K562 (cell line): ENCODE data around the gene SIMC1.

Source experiments
- CREB5 ChIP-seq: fragments of 250-450 bp; sonication (Bioruptor Pico); IDR thresholded peaks from 2 replicates; pipeline ENCODE4 v1.5.0; 2020; ENCODE audit warnings: mild to moderate bottlenecking
- CTCF ChIP-seq, 3 experiments: IDR thresholded peaks in 2 of 3; conservative IDR thresholded peaks in 1 of 3; 2 replicates each; pipeline ENCODE4 v1.5.1; 2011 to 2012; ENCODE audit warnings: low read length in 3 of 3, mild to moderate bottlenecking in 3 of 3, control low read depth in 2 of 3, improper control_type of control experiment in 1 of 3, inconsistent platforms in 1 of 3, low read depth in 1 of 3, mixed read lengths in 1 of 3, moderate library complexity in 1 of 3; ENCODE audit not compliant: insufficient read depth in 2 of 3
- EGR1 ChIP-seq: fragments of 450-650 bp; conservative IDR thresholded peaks from 2 replicates; pipeline ENCODE4 v1.6.1; 2017; ENCODE audit warnings: mild to moderate bottlenecking
- SIN3A ChIP-seq, 2 experiments: fragments of 150-350 bp in 1 of 2; IDR thresholded peaks; 2 replicates each; pipeline ENCODE4 v1.6.1; 2011 to 2016; ENCODE audit warnings: borderline replicate concordance in 2 of 2, low read depth in 2 of 2, low read length in 2 of 2, mild to moderate bottlenecking in 2 of 2, moderate library complexity in 2 of 2; ENCODE audit not compliant: control insufficient read depth in 1 of 2
- ZBTB9 ChIP-seq: fragments of 450-650 bp; formaldehyde crosslinking; IDR thresholded peaks from 2 replicates; pipeline ENCODE4 v1.4.0; 2020; ENCODE audit warnings: mild to moderate bottlenecking, moderate library complexity

GRCh38 chr5:176394096-176394495 lies 155.9 kb downstream of the SIMC1 start:
- no peak for TF ChIP-seq CREB5 (CRISPR knock-in tag)
- no peak for TF ChIP-seq ZBTB9 (CRISPR knock-in tag)
- no peak for TF ChIP-seq CTCF (IDR thresholded peaks at IDR 0.05 in 2 of 3, conservative IDR thresholded peaks at IDR 0.05 in 1 of 3; ENCODE audit: insufficient read depth in 2 of 3, low read depth in 1 of 3, low read length in 3 of 3)
- no peak for TF ChIP-seq SIN3A (IDR thresholded peaks at IDR 0.05; ENCODE audit: borderline replicate concordance in 2 of 2, control insufficient read depth in 1 of 2, low read depth in 2 of 2, low read length in 2 of 2)
- no peak for TF ChIP-seq EGR1
